Mucosa of stomach (tissue), 1 donor: ENCODE measurements around the gene SLC50A1.
A peak's percentile ranks its signal among the peaks of the same experiment; 100 is the strongest.

Experiments
- H3K27me3 ChIP-seq: one replicate; pipeline ENCODE4 v1.7.0; 2013; ENCODE audit warnings: mild to moderate bottlenecking, low read length; ENCODE audit not compliant: control insufficient read depth, insufficient read depth
- H3K36me3 ChIP-seq: one replicate; pipeline ENCODE4 v1.7.0; 2013; ENCODE audit warnings: low read length; ENCODE audit not compliant: control insufficient read depth, insufficient read depth
- H3K4me1 ChIP-seq: one replicate; pipeline ENCODE4 v1.7.0; 2013; ENCODE audit warnings: mild to moderate bottlenecking, low read length; ENCODE audit not compliant: control insufficient read depth, insufficient read depth
- H3K4me3 ChIP-seq: one replicate; pipeline ENCODE4 v1.7.0; 2013; ENCODE audit warnings: low read length
- H3K9ac ChIP-seq: one replicate; pipeline ENCODE4 v1.7.0; 2013; ENCODE audit warnings: mild to moderate bottlenecking, low read length, moderate library complexity
- H3K9me3 ChIP-seq: one replicate; pipeline ENCODE4 v1.7.0; 2013; ENCODE audit warnings: mild to moderate bottlenecking, low read length, moderate library complexity; ENCODE audit not compliant: control insufficient read depth
- donor health status: Pancreatic carcinoma.

Gene SLC50A1

GRCh38 chr1:155175927-155176371 lies 40.3 kb downstream of the SLC50A1 start:
- Histone ChIP-seq H3K9me3 (no peaks in the 10 kb centered on the region), H3K27me3 (peaks cover 4% of the 10 kb centered on the region), H3K9ac (no peak overlapping the region), H3K36me3 (no peaks in the 10 kb centered on the region), H3K4me3 (no peak overlapping the region), H3K4me1 (peaks cover 71% of the 10 kb centered on the region)

GRCh38 chr1:155176544-155177071 lies 41.0 kb downstream of the SLC50A1 start:
- no peak overlapping the region for H3K4me3 ChIP-seq

DNA sequence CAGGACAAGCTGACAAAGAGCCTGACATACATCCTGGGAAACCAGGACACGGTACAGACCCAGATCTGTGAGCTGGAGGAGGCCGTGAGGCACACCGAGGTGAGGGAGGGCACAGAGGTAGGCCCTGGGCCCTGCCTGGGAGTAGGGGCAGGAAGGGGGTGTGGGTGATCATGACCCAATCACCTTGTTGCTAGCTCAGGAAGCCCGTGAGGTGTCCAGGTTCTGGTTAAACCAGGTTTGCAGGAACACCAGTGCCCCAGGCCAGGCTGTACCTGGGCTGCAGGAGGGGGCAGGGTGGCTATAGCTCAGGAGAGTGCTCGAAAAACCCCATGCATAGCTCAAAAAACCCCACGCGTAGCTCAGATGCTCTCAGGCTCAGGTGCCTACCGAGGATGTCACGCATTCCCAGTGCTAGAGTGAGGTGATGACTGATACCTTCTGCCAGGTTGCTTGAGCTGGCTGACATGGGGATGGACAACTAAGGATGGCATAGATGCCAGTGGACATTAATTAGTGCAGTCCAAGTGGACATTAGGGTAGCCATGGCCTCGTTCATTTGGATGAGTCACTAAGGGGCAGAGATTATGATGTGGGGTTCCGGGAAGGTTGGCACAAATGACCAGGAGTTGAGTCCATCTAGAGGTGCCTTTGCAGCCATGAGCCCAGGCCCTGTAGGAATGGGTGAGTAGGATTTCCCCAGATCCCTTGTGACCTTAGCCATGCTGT lies 41.7 kb downstream of the SLC50A1 start:
- Histone ChIP-seq H3K4me1 (peaks cover 78% of the 10 kb centered on the region), H3K9me3 (no peaks in the 10 kb centered on the region), H3K4me3 (no peak overlapping the region), H3K9ac (peak overlapping the region; percentile 1), H3K27me3 (peaks cover 4% of the 10 kb centered on the region), H3K36me3 (no peaks in the 10 kb centered on the region)

More at GRCh38 chr1:155176544-155177071, 41.0 kb downstream of the SLC50A1 start:
- no peaks in the 10 kb centered on the region for H3K36me3 ChIP-seq
- H3K4me1 ChIP-seq: peaks cover 76% of the 10 kb centered on the region
- H3K9ac ChIP-seq: peak overlapping the region; percentile 1
- no peaks in the 10 kb centered on the region for H3K9me3 ChIP-seq
- peaks cover 4% of the 10 kb centered on the region for H3K27me3 ChIP-seq

GRCh38 chr1:155177918-155178281 lies 42.2 kb downstream of the SLC50A1 start:
- Histone ChIP-seq H3K9me3 (no peaks in the 10 kb centered on the region), H3K4me3 (no peak overlapping the region), H3K27me3 (peaks cover 4% of the 10 kb centered on the region), H3K4me1 (peaks cover 76% of the 10 kb centered on the region), H3K9ac (peak overlapping the region; percentile 1), H3K36me3 (no peaks in the 10 kb centered on the region)

GRCh38 chr1:155178441-155179111 lies 42.9 kb downstream of the SLC50A1 start:
- no peaks in the 10 kb centered on the region for H3K36me3 ChIP-seq
- peaks cover 71% of the 10 kb centered on the region for H3K4me1 ChIP-seq
- peaks cover 4% of the 10 kb centered on the region for H3K27me3 ChIP-seq
- H3K4me3 ChIP-seq: no peak overlapping the region
- peak overlapping the region; percentile 47 for H3K9ac ChIP-seq
- no peaks in the 10 kb centered on the region for H3K9me3 ChIP-seq

DNA sequence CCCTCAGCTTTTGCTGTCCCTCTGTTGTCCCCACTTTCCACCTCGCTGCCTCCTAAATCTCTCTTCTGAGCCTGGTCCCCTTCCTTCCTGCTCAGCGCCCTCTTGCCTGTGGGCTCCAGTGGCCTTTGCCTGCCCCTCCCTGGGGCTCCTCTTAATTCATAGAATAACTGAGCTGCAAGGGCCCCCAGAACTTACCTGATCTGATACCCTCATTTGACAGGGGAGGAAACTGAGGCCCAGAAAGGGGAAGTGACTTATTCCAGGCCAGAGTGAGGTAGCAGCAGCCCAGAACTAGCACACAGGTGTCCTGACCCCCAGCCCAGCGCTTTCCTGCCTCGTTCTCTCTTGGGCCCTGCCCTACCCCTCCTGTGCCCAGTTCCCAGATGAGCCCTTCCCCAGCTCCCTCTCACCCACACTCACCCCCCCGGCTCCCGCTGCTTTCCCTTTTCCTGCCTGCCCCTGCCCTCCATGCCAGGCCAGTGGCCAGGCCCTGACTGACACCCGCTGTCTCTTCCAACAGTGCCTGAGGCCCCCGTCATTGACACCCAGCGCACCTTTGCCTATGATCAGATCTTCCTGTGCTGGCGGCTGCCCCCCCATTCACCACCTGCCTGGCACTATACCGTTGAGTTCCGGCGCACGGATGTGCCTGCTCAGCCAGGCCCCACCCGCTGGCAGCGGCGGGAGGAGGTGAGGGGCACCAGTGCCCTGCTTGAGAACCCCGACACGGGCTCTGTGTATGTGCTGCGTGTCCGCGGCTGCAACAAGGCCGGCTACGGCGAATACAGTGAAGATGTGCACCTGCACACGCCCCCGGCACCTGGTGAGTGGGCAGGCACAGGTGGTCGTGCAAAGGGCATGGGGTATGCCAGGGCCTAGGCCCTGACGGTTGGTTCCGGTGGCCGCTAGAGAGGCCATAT lies 43.7 kb downstream of the SLC50A1 start:
- Histone ChIP-seq H3K9me3 (no peaks in the 10 kb centered on the region), H3K9ac (peak overlapping the region; percentile 7), H3K36me3 (no peaks in the 10 kb centered on the region), H3K27me3 (peaks cover 4% of the 10 kb centered on the region), H3K4me3 (no peak overlapping the region), H3K4me1 (peaks cover 69% of the 10 kb centered on the region)

GRCh38 chr1:155181371-155182051 lies 45.9 kb downstream of the SLC50A1 start:
- Histone ChIP-seq H3K4me1 (peaks cover 71% of the 10 kb centered on the region), H3K9me3 (no peaks in the 10 kb centered on the region), H3K36me3 (peaks cover 10% of the 10 kb centered on the region), H3K9ac (no peak overlapping the region), H3K27me3 (no peaks in the 10 kb centered on the region), H3K4me3 (no peak overlapping the region)

DNA sequence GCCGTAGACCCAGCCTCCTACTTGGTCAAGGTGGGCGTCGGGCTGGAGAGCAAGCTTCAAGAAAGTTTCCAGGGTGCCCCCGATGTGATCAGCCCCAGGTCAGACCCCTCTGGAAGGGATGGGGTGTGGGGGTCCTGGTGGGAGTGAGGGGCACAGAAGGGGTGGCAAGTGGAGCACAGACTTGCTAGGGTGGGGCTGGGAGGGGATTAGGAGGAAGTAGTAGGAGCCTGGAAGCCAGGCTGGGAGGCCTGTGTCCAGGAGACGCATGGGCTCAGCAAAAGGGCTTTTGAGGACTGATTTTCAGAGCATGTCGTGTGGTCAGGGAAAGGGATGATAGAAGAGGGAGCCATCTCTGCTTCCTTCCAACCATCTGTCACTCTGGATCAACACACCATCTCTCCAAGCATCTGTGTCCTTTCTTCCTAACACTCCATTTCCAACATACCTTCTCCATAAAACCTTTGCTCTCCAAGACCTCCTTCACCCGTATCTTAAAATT lies 46.4 kb downstream of the SLC50A1 start:
- Histone ChIP-seq H3K4me1 (peaks cover 73% of the 10 kb centered on the region), H3K9me3 (no peaks in the 10 kb centered on the region), H3K9ac (no peak overlapping the region), H3K36me3 (peaks cover 16% of the 10 kb centered on the region), H3K27me3 (no peaks in the 10 kb centered on the region), H3K4me3 (no peak overlapping the region)

DNA sequence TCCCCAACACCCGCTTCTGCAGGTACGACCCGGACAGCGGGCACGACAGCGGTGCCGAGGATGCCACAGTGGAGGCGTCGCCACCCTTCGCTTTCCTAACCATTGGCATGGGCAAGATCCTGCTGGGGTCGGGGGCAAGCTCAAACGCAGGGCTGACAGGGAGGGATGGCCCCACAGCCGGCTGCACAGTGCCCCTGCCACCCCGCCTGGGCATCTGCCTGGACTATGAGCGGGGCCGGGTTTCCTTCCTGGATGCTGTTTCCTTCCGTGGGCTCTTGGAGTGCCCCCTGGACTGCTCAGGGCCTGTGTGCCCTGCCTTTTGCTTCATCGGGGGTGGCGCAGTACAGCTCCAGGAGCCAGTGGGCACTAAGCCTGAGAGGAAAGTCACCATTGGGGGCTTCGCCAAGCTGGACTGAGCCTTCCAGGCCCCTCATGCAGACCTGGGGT lies 48.1 kb downstream of the SLC50A1 start:
- Histone ChIP-seq H3K4me3 (no peak overlapping the region), H3K9me3 (no peaks in the 10 kb centered on the region), H3K4me1 (peaks cover 60% of the 10 kb centered on the region), H3K9ac (peak overlapping the region; percentile 88), H3K36me3 (peaks cover 28% of the 10 kb centered on the region), H3K27me3 (no peaks in the 10 kb centered on the region)

- H3K27me3 ChIP-seq: no peaks in the 10 kb centered on the region
- peaks cover 28% of the 10 kb centered on the region for H3K36me3 ChIP-seq
- no peak overlapping the region for H3K4me3 ChIP-seq
- peak overlapping the region; percentile 88 for H3K9ac ChIP-seq
- peaks cover 54% of the 10 kb centered on the region for H3K4me1 ChIP-seq
- H3K9me3 ChIP-seq: no peaks in the 10 kb centered on the region
Observed at GRCh38 chr1:155184351-155184811, 48.7 kb downstream of the SLC50A1 start.
